Duodenal mucosa (tissue), 2 donors: ENCODE results near the gene SUSD6.

ENCODE experiments used
- H3K27ac ChIP-seq: one replicate; pipeline ENCODE4 v1.7.0; 2013; ENCODE audit warnings: low read depth, low read length
- H3K27me3 ChIP-seq, 2 donors: one replicate each; pipeline ENCODE4 v1.7.0; 2013; ENCODE audit warnings: low read length in 2 of 2, control low read depth in 1 of 2; ENCODE audit not compliant: insufficient read depth in 2 of 2, control insufficient read depth in 1 of 2
- H3K36me3 ChIP-seq, 2 donors: one replicate each; pipeline ENCODE4 v1.7.0; 2013; ENCODE audit warnings: low read length in 2 of 2, control low read depth in 1 of 2; ENCODE audit not compliant: insufficient read depth in 2 of 2, control insufficient read depth in 1 of 2
- H3K4me1 ChIP-seq, 2 donors: one replicate each; pipeline ENCODE4 v1.7.0; 2013; ENCODE audit warnings: low read length in 2 of 2, control low read depth in 1 of 2; ENCODE audit not compliant: insufficient read depth in 2 of 2, control insufficient read depth in 1 of 2
- H3K4me3 ChIP-seq, 2 donors: one replicate each; pipeline ENCODE4 v1.7.0; 2013; ENCODE audit warnings: low read length in 2 of 2, low read depth in 1 of 2
- H3K9ac ChIP-seq, 2 donors: one replicate each; pipeline ENCODE4 v1.7.0; 2013; ENCODE audit warnings: low read length in 2 of 2, low read depth in 1 of 2
- H3K9me3 ChIP-seq, 2 donors: one replicate each; pipeline ENCODE4 v1.7.0; 2013; ENCODE audit warnings: low read length in 2 of 2, control low read depth in 1 of 2; ENCODE audit not compliant: control insufficient read depth in 1 of 2

Gene SUSD6

GRCh38 chr14:69666690-69667211 lies 55.4 kb downstream of the SUSD6 start:
- Histone ChIP-seq H3K27ac (no peak overlapping the region), H3K4me1 (peaks cover 25 to 66% of the 10 kb centered on the region in 2 donors), H3K36me3 (peaks cover 0 to 4% of the 10 kb centered on the region in 2 donors), H3K4me3 (no peak overlapping the region), H3K9ac (no peak overlapping the region), H3K27me3 (no peaks in the 10 kb centered on the region), H3K9me3 (no peaks in the 10 kb centered on the region)

GRCh38 chr14:69667938-69668335 lies 56.5 kb downstream of the SUSD6 start:
- Histone ChIP-seq H3K9me3 (no peaks in the 10 kb centered on the region), H3K4me3 (no peak overlapping the region), H3K4me1 (peaks cover 35 to 67% of the 10 kb centered on the region in 2 donors), H3K36me3 (peaks cover 0 to 4% of the 10 kb centered on the region in 2 donors), H3K27ac (no peak overlapping the region), H3K27me3 (no peaks in the 10 kb centered on the region), H3K9ac (no peak overlapping the region)

GRCh38 chr14:69669375-69669774 lies 58.0 kb downstream of the SUSD6 start:
- peaks cover 49 to 76% of the 10 kb centered on the region in 2 donors for H3K4me1 ChIP-seq
- H3K36me3 ChIP-seq: peaks cover 0 to 4% of the 10 kb centered on the region in 2 donors
- H3K9ac ChIP-seq: no peak overlapping the region
- H3K4me3 ChIP-seq: no peak overlapping the region
- H3K9me3 ChIP-seq: no peaks in the 10 kb centered on the region
- no peak overlapping the region for H3K27ac ChIP-seq
- H3K27me3 ChIP-seq: no peaks in the 10 kb centered on the region

GRCh38 chr14:69670093-69670492 lies 58.7 kb downstream of the SUSD6 start:
- H3K36me3 ChIP-seq: peaks cover 0 to 4% of the 10 kb centered on the region in 2 donors
- H3K27me3 ChIP-seq: no peaks in the 10 kb centered on the region
- H3K4me3 ChIP-seq: no peak overlapping the region
- H3K4me1 ChIP-seq: peaks cover 46 to 76% of the 10 kb centered on the region in 2 donors
- no peak overlapping the region for H3K27ac ChIP-seq
- no peak overlapping the region for H3K9ac ChIP-seq
- H3K9me3 ChIP-seq: no peaks in the 10 kb centered on the region

GRCh38 chr14:69671365-69672030 lies 60.1 kb downstream of the SUSD6 start:
- Histone ChIP-seq H3K9me3 (no peaks in the 10 kb centered on the region), H3K4me1 (peaks cover 45 to 76% of the 10 kb centered on the region in 2 donors), H3K4me3 (no peak overlapping the region), H3K36me3 (peaks cover 0 to 4% of the 10 kb centered on the region in 2 donors), H3K27ac (no peak overlapping the region), H3K9ac (no peak overlapping the region), H3K27me3 (no peaks in the 10 kb centered on the region)

GRCh38 chr14:69672356-69672755 lies 61.0 kb downstream of the SUSD6 start:
- H3K4me3 ChIP-seq: no peak overlapping the region
- H3K27ac ChIP-seq: no peak overlapping the region
- H3K9me3 ChIP-seq: no peaks in the 10 kb centered on the region
- H3K4me1 ChIP-seq: peaks cover 39 to 69% of the 10 kb centered on the region in 2 donors
- H3K27me3 ChIP-seq: no peaks in the 10 kb centered on the region
- H3K9ac ChIP-seq: no peak overlapping the region
- peaks cover 0 to 4% of the 10 kb centered on the region in 2 donors for H3K36me3 ChIP-seq

- Histone ChIP-seq H3K9ac (no peak overlapping the region), H3K36me3 (peaks cover 0 to 4% of the 10 kb centered on the region in 2 donors), H3K4me1 (peaks cover 36 to 63% of the 10 kb centered on the region in 2 donors), H3K27ac (no peak overlapping the region), H3K9me3 (no peaks in the 10 kb centered on the region), H3K4me3 (peak overlapping the region in 1 of 2 donors; percentile 39), H3K27me3 (no peaks in the 10 kb centered on the region)
These were observed 61.7 kb downstream of the SUSD6 start for GRCh38 chr14:69673104-69673503.

- H3K27me3 ChIP-seq: no peaks in the 10 kb centered on the region
- peaks cover 0 to 4% of the 10 kb centered on the region in 2 donors for H3K36me3 ChIP-seq
- no peaks in the 10 kb centered on the region for H3K9me3 ChIP-seq
- H3K4me3 ChIP-seq: peak overlapping the region; percentile 39 to 46
- peak overlapping the region; percentile 26 for H3K27ac ChIP-seq
- peak overlapping the region; percentile 17 to 49 for H3K9ac ChIP-seq
- H3K4me1 ChIP-seq: peaks cover 36 to 63% of the 10 kb centered on the region in 2 donors
These were observed 62.3 kb downstream of the SUSD6 start for GRCh38 chr14:69673578-69674305.

- H3K4me1 ChIP-seq: peaks cover 31 to 58% of the 10 kb centered on the region in 2 donors
- H3K9me3 ChIP-seq: no peaks in the 10 kb centered on the region
- H3K27me3 ChIP-seq: no peaks in the 10 kb centered on the region
- H3K9ac ChIP-seq: peak overlapping the region in 1 of 2 donors; percentile 17
- H3K4me3 ChIP-seq: peak overlapping the region in 1 of 2 donors; percentile 39
- peaks cover 0 to 4% of the 10 kb centered on the region in 2 donors for H3K36me3 ChIP-seq
- peak overlapping the region; percentile 18 for H3K27ac ChIP-seq
These were observed 63.3 kb downstream of the SUSD6 start for GRCh38 chr14:69674546-69675244.

- no peak overlapping the region for H3K27ac ChIP-seq
- H3K9me3 ChIP-seq: no peaks in the 10 kb centered on the region
- H3K4me1 ChIP-seq: peaks cover 28 to 53% of the 10 kb centered on the region in 2 donors
- H3K4me3 ChIP-seq: no peak overlapping the region
- no peaks in the 10 kb centered on the region for H3K27me3 ChIP-seq
- H3K36me3 ChIP-seq: peaks cover 0 to 4% of the 10 kb centered on the region in 2 donors
- H3K9ac ChIP-seq: no peak overlapping the region
These were observed 63.8 kb downstream of the SUSD6 start for GRCh38 chr14:69675245-69675583.
